ENCODE results near the gene AGGF1. TPM values are rescaled to one million over a fixed set of nuclear protein-coding genes. Genes with fewer than 3 reads are reported as not detected.
"Not testable (repeated sequence)": the region's sequence is repeated elsewhere in the genome, so short reads cannot be mapped to it uniquely, and the experiment has no call there.

AGGF1 gene
- total RNA-seq, 1 donor from 2014 or later = 12.0 TPM

DNA sequence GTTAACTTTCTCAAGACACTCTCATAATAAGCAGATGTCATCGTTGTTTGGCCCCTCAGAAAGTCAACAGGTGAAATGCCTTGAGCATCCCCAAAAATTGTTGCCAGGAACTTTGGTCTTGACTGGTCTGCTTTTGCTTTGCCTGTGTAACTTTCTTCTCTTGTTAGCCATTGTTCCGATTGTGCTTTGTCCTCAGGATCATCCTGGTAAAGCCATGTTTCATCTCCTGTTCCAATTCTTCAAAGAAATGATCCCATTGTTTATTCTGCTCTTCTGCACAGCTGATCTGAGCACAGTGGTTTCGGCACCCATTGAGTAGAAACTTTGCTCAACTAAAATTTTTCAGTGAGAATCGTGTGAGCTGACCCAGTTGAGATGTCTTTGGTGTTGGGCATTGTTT is 65.0 kb downstream of the AGGF1 start:
- H3K9me3 ChIP-seq = no peaks in the 10 kb centered on the region
- no peak overlapping the region for H3K27ac ChIP-seq
- TF ChIP-seq POLR2AphosphoS5 (IDR thresholded peaks at IDR 0.05; ENCODE audit: insufficient read depth in 1 of 2, low read depth in 1 of 2) (no peak), POLR2A (IDR thresholded peaks at IDR 0.05) (no peak)
- TF ChIP-seq, protein P1, sequence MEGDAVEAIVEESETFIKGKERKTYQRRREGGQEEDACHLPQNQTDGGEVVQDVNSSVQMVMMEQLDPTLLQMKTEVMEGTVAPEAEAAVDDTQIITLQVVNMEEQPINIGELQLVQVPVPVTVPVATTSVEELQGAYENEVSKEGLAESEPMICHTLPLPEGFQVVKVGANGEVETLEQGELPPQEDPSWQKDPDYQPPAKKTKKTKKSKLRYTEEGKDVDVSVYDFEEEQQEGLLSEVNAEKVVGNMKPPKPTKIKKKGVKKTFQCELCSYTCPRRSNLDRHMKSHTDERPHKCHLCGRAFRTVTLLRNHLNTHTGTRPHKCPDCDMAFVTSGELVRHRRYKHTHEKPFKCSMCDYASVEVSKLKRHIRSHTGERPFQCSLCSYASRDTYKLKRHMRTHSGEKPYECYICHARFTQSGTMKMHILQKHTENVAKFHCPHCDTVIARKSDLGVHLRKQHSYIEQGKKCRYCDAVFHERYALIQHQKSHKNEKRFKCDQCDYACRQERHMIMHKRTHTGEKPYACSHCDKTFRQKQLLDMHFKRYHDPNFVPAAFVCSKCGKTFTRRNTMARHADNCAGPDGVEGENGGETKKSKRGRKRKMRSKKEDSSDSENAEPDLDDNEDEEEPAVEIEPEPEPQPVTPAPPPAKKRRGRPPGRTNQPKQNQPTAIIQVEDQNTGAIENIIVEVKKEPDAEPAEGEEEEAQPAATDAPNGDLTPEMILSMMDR (IDR thresholded peaks at IDR 0.05) = no peak
- intact Hi-C loops (cut with DNase I) = no loop called here
- H3K27me3 ChIP-seq = no peaks in the 10 kb centered on the region
- no peak for DNase-seq (ENCODE audit: extremely low spot score in 2 of 2)
- H3K4me3 ChIP-seq = no peak overlapping the region
- no peaks in the 10 kb centered on the region for H3K36me3 ChIP-seq
- no peaks in the 10 kb centered on the region for H3K4me1 ChIP-seq

DNA sequence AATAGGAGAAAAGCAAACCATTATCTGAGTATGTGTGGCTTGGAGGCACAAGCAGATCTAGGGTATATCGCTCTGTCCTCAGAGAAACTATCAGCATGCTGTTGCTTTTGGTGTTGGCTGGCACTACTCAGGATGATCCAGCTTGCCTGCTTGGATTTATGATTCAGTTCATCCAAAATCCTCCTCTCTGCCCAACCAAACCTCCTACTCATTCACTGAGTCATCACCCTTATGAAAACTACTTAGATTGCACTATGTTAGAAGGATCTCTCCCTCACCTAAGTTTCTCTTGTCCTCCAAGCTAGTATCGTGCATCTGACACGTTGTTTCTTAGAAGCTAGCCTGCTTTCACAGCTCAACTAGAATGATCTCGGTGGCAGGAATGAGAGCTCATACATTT is 71.1 kb downstream of the AGGF1 start:
- no peaks in the 10 kb centered on the region for H3K36me3 ChIP-seq
- no peaks in the 10 kb centered on the region for H3K9me3 ChIP-seq
- intact Hi-C loops (cut with DNase I) = no loop called here
- no peak for DNase-seq (ENCODE audit: extremely low spot score in 2 of 2)
- no peaks in the 10 kb centered on the region for H3K4me1 ChIP-seq
- no peak overlapping the region for H3K4me3 ChIP-seq
- no peak overlapping the region for H3K27ac ChIP-seq
- TF ChIP-seq POLR2A (IDR thresholded peaks at IDR 0.05) (no peak), POLR2AphosphoS5 (IDR thresholded peaks at IDR 0.05; ENCODE audit: insufficient read depth in 1 of 2, low read depth in 1 of 2) (no peak)
- TF ChIP-seq, protein P1 (IDR thresholded peaks at IDR 0.05) = no peak
- H3K27me3 ChIP-seq = no peaks in the 10 kb centered on the region

DNA sequence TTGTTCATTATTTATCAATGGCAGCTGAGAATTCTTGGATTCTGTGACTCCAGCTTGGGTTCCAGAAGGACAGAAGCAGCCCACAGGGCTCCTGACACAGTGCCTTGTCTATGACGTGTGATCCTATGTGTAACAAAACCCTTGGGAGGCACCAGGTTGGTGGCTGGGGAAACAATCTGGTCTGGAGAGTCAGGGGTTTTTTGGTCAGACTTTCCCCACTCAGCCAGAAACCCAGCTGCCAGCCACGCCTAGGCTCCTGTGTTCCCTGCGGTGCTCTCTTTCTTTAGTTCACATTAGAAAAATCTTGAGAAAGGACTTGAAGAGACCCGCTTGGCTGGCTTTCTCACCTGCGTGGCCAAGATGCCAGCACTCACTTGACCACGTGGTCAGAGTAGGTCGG is 72.3 kb downstream of the AGGF1 start:
- Histone ChIP-seq H3K4me1 (no peaks in the 10 kb centered on the region), H3K4me3 (no peak overlapping the region), H3K27me3 (no peaks in the 10 kb centered on the region), H3K36me3 (no peaks in the 10 kb centered on the region), H3K9me3 (no peaks in the 10 kb centered on the region), H3K27ac (no peak overlapping the region)
- no peak for TF ChIP-seq POLR2AphosphoS5 (IDR thresholded peaks at IDR 0.05; ENCODE audit: insufficient read depth in 1 of 2, low read depth in 1 of 2)
- TF ChIP-seq, protein P1 (IDR thresholded peaks at IDR 0.05) = no peak
- TF ChIP-seq POLR2A (IDR thresholded peaks at IDR 0.05) = no peak
- no peak for DNase-seq (ENCODE audit: extremely low spot score in 2 of 2)
- intact Hi-C loops (cut with DNase I) = no loop called here

DNA sequence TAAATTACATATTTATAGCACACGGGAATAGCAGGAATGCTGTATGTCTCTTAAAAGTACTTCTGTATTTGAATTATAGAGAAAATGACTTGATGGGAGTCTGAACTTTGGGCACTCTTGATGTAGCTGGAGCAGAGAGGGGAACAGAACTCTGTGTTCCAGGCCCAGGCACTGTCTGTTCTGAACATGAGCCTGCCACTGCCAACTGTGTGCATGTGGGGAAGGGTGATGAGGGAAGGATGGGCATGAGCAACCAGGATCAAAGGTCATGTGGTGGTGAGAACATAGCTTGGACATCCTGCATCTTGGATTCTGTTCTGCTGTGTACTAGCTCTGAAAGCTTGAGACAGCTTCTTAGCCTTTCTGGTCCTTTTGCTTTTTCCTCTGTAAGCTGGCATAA is 73.3 kb downstream of the AGGF1 start:
- H3K9me3 ChIP-seq = no peaks in the 10 kb centered on the region
- DNase-seq (ENCODE audit: extremely low spot score in 2 of 2) = no peak
- peak in 1 of 2 donors; percentile 24 for TF ChIP-seq POLR2AphosphoS5 (IDR thresholded peaks at IDR 0.05; ENCODE audit: insufficient read depth in 1 of 2, low read depth in 1 of 2)
- no peak for TF ChIP-seq POLR2A (IDR thresholded peaks at IDR 0.05)
- no peaks in the 10 kb centered on the region for H3K36me3 ChIP-seq
- no peak overlapping the region for H3K27ac ChIP-seq
- intact Hi-C loops (cut with DNase I) = no loop called here
- H3K4me1 ChIP-seq = no peaks in the 10 kb centered on the region
- H3K4me3 ChIP-seq = no peak overlapping the region
- no peaks in the 10 kb centered on the region for H3K27me3 ChIP-seq

DNA sequence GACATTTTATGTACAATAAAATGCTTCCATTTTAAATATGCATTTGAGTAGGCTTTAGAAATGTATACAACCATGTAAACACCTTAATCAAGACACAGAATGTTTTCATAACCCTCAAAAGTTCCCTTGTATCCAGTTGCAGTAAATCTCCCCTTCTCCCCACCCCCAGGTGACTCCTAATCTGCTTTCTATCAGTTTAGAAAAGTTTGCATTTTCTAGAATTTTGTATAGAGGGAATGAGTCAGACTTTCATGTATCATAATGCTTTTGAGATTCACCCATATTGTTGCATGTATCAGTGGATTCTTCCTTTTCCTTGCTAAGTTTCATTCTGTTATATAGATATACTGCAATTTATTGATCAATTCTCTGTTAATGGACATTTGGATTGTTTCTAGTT is 74.6 kb downstream of the AGGF1 start:
- intact Hi-C loops (cut with DNase I) = no loop called here
- H3K4me3 ChIP-seq = no peak overlapping the region

DNA sequence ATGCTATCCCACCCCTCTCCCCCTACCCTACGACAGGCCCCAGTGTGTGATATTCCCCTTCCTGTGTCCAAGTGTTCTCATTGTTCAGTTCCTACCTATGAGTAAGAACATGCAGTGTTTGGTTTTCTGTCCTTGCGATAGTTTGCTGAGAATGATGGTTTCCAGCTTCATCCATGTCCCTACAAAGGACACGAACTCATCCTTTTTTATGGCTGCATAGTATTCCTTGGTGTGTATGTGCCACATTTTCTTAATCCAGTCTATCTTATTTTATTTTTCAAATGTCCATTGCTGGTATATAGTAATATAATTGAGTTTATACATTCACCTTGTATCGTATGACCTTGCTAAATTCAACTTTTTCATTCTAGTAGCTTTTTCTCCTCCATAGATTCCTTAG is 76.8 kb downstream of the AGGF1 start:
- DNase-seq (ENCODE audit: extremely low spot score in 2 of 2); H3K27me3 ChIP-seq; H3K27ac ChIP-seq; H3K4me1 ChIP-seq; H3K36me3 ChIP-seq; intact Hi-C loops (cut with DNase I); H3K9me3 ChIP-seq; H3K4me3 ChIP-seq: not testable (repeated sequence)

More for the DNA sequence above, 74.6 kb downstream of the AGGF1 start:
- no peak for DNase-seq (ENCODE audit: extremely low spot score in 2 of 2)
- no peaks in the 10 kb centered on the region for H3K9me3 ChIP-seq
- H3K27ac ChIP-seq = no peak overlapping the region
- no peaks in the 10 kb centered on the region for H3K36me3 ChIP-seq
- no peaks in the 10 kb centered on the region for H3K4me1 ChIP-seq
- TF ChIP-seq, protein P1 (IDR thresholded peaks at IDR 0.05) = no peak
- TF ChIP-seq POLR2A (IDR thresholded peaks at IDR 0.05) = no peak
- no peak for TF ChIP-seq POLR2AphosphoS5 (IDR thresholded peaks at IDR 0.05; ENCODE audit: insufficient read depth in 1 of 2, low read depth in 1 of 2)
- H3K27me3 ChIP-seq = no peaks in the 10 kb centered on the region

Small RNA genes within 50 kb of the gene (small RNA-seq; reads per million reads assigned to genes)
- 464 reads per million, percentile 98 among the genes with 10 or more reads in this experiment for gene SNORA47

Other genes with a start within 250 kb of the AGGF1 start
- gene F2RL1, start 211.4 kb upstream of the AGGF1 start, total RNA-seq = 6.6 TPM
- not detected for gene S100Z, start 180.4 kb upstream of the AGGF1 start, total RNA-seq
- 5.9 TPM for gene CRHBP, start 77.4 kb upstream of the AGGF1 start, total RNA-seq
- 9.1 TPM for gene ZBED3, start 56.9 kb downstream of the AGGF1 start, total RNA-seq
- 5.9 TPM for gene PDE8B, start 180.3 kb downstream of the AGGF1 start, total RNA-seq

Data from vagina (tissue), 2 donors.